K562 (cell line): ENCODE data around the gene NSUN6. TPM values are rescaled to one million over a fixed set of nuclear protein-coding genes. Genes with fewer than 3 reads are reported as not detected.

Source experiments
- ATAC-seq: fragments of 200-7000 bp; cut with Tn5 transposase; 3 replicates; pipeline ENCODE4 v1.9.1; 2020; ENCODE audit warnings: moderate library complexity
- BruUV-seq: library from RNA; stranded (reverse); fragments of 400-500 nt; replicated peaks from 2 replicates; lab custom pipeline; 2021; lab: Mats Ljungman, UMichigan
- CTCF ChIA-PET: fragments of 300-600 bp; formaldehyde crosslinking; extraction: SDS; loops from one replicate; lab custom pipeline; 2021; ENCODE audit warnings: low intra/inter-chr PET ratio; lab: Yijun Ruan, JAX
- POLR2A ChIA-PET: fragments of 300-600, 350-650 bp; sonication (Branson Sonifier 250); formaldehyde crosslinking; extraction: SDS; loops from one replicate; lab custom pipeline; 2021; ENCODE audit warnings: antibody characterized with exemption, inconsistent platforms; lab: Yijun Ruan, JAX
- DNase-seq, 4 experiments: peaks; one replicate each; pipeline versions ENCODE4 v3.0.0 to v3.0.0-alpha.2; 2011 to 2018; ENCODE audit warnings: low spot score in 3 of 4, mixed read lengths in 3 of 4; ENCODE audit errors: extremely low read depth in 1 of 4
- FAIRE-seq: peaks from 2 replicates; lab custom pipeline; 2011; peaks lifted over from hg19 to GRCh38; lab: Jason Lieb, UNC
- H2AFZ ChIP-seq: 2 replicates; pipeline ENCODE4 v1.6.0; 2011; ENCODE audit warnings: low read depth, low read length, control low read depth, inconsistent platforms
- H3K27ac ChIP-seq: fragments of 200-600 bp; 3 replicates; pipeline ENCODE4 v1.8.0; 2011; ENCODE audit warnings: low read depth, mild to moderate bottlenecking, control low read depth, inconsistent platforms, low read length, moderate library complexity, mixed read lengths; ENCODE audit errors: extremely low read depth
- H3K27me3 ChIP-seq, 2 experiments: fragments of 300-600 bp in 1 of 2; 2 replicates in 1 of 2; 3 replicates in 1 of 2; pipeline versions ENCODE4 v1.6.0 to v1.8.0; 2011; ENCODE audit warnings: inconsistent platforms in 2 of 2, low read length in 2 of 2, mild to moderate bottlenecking in 1 of 2, mixed read lengths in 1 of 2, moderate library complexity in 1 of 2; ENCODE audit not compliant: control insufficient read depth in 2 of 2, insufficient read depth in 2 of 2
- H3K36me3 ChIP-seq: fragments of 300-600 bp; 3 replicates; pipeline ENCODE4 v1.8.0; 2011; ENCODE audit warnings: mild to moderate bottlenecking, low read length, inconsistent platforms; ENCODE audit not compliant: control insufficient read depth, insufficient read depth
- H3K4me1 ChIP-seq, 2 experiments: fragments of 200-600 bp in 1 of 2; replicated peaks in 1 of 2; 2 replicates in 1 of 2; 3 replicates in 1 of 2; pipeline versions ENCODE4 v1.5.1 to v1.8.0; 2011; ENCODE audit warnings: inconsistent platforms in 2 of 2, low read length in 2 of 2, mild to moderate bottlenecking in 1 of 2, mixed read lengths in 1 of 2, moderate library complexity in 1 of 2; ENCODE audit not compliant: control insufficient read depth in 2 of 2, insufficient read depth in 2 of 2
- H3K4me2 ChIP-seq: 2 replicates; pipeline ENCODE4 v1.6.1; 2011; ENCODE audit warnings: low read length, control low read depth, inconsistent platforms, mixed read lengths; ENCODE audit not compliant: insufficient read depth
- H3K4me3 ChIP-seq: fragments of 200-600 bp; sonication (generic), shearing (Covaris generic); 2 replicates; pipeline ENCODE4 v1.5.1; 2016; ENCODE audit warnings: control low read depth, inconsistent platforms
- H3K79me2 ChIP-seq: fragments of 200-600 bp; 3 replicates; pipeline ENCODE4 v1.8.0; 2011; ENCODE audit warnings: low read length, inconsistent platforms; ENCODE audit not compliant: control insufficient read depth, insufficient read depth
- H3K9ac ChIP-seq, 2 experiments: 2 replicates each; pipeline versions ENCODE4 v1.6.0 to v1.6.1; 2011; ENCODE audit warnings: low read depth in 2 of 2, low read length in 2 of 2, control low read depth in 1 of 2, inconsistent platforms in 1 of 2, mild to moderate bottlenecking in 1 of 2, mixed read lengths in 1 of 2; ENCODE audit not compliant: insufficient read depth in 1 of 2
- H3K9me1 ChIP-seq: one replicate; pipeline ENCODE4 v1.6.0; 2011; ENCODE audit warnings: inconsistent platforms, mild to moderate bottlenecking, low read length, moderate library complexity; ENCODE audit not compliant: control insufficient read depth, insufficient read depth
- H3K9me3 ChIP-seq: replicated peaks from 2 replicates; pipeline ENCODE4 v1.5.1; 2011; ENCODE audit warnings: low read depth, low read length, inconsistent platforms; ENCODE audit not compliant: control insufficient read depth, insufficient read depth
- H4K20me1 ChIP-seq: replicated peaks from 2 replicates; pipeline ENCODE4 v1.6.1; 2011; ENCODE audit warnings: low read length, inconsistent platforms, mixed read lengths; ENCODE audit not compliant: control insufficient read depth, insufficient read depth
- BDP1 ChIP-seq: IDR thresholded peaks from 3 replicates; pipeline ENCODE4 v1.6.1; 2011; ENCODE audit not compliant: insufficient read length, insufficient read depth
- EHMT2 ChIP-seq: fragments of 450-650 bp; IDR thresholded peaks from 2 replicates; pipeline ENCODE4 v1.6.1; 2018; ENCODE audit warnings: antibody characterized with exemption
- PHB ChIP-seq: fragments of 250-450 bp; sonication (Bioruptor Pico); IDR thresholded peaks from 2 replicates; pipeline ENCODE4 v1.5.0; 2021
- PRMT5 ChIP-seq: sonication (generic); formaldehyde crosslinking; IDR thresholded peaks from 2 replicates; pipeline ENCODE4 v1.5.0; 2020; ENCODE audit warnings: missing genetic modification reagents
- PTBP1 ChIP-seq: fragments of 200-400 bp; formaldehyde crosslinking; IDR thresholded peaks from 2 replicates; pipeline ENCODE4 v1.6.1; 2017; ENCODE audit warnings: low read depth, low read length
- SLC30A9 ChIP-seq: fragments of 250-450 bp; sonication (Bioruptor Pico); IDR thresholded peaks from 2 replicates; pipeline ENCODE4 v1.8.0; 2022; ENCODE audit warnings: mild to moderate bottlenecking, moderate library complexity
- TBP ChIP-seq: optimal IDR thresholded peaks from 2 replicates; pipeline ENCODE3; 2011; ENCODE audit warnings: low read depth, low read length, improper control_type of control experiment
- THAP12 ChIP-seq: fragments of 250-450 bp; sonication (Bioruptor Pico); IDR thresholded peaks from 2 replicates; pipeline ENCODE4 v1.9.0; 2021; ENCODE audit warnings: mild to moderate bottlenecking, inconsistent platforms
- UBTF ChIP-seq, 2 experiments: IDR thresholded peaks; 2 replicates each; pipeline ENCODE4 v1.6.1; 2012; ENCODE audit warnings: improper control_type of control experiment in 2 of 2, low read depth in 2 of 2, low read length in 2 of 2, borderline replicate concordance in 1 of 2
- ZNF263 ChIP-seq: sonication (generic); formaldehyde crosslinking; IDR thresholded peaks from 2 replicates; pipeline ENCODE4 v1.8.0; 2022; ENCODE audit warnings: mild to moderate bottlenecking, missing genetic modification reagents, borderline replicate concordance
- ZNF592 ChIP-seq: fragments of 450-650 bp; IDR thresholded peaks from 2 replicates; pipeline ENCODE4 v1.6.1; 2017; ENCODE audit warnings: antibody characterized with exemption, mild to moderate bottlenecking
- in situ Hi-C: fragments of 300-500 bp; cut with MboI; formaldehyde crosslinking; loops from 4 replicates; pipeline ENCODE4 v1.15.0; 2018; ENCODE audit warnings: inconsistent platforms, mixed read lengths
- intact Hi-C: fragments of 100-400 bp; cut with micrococcal nuclease; formaldehyde crosslinking; loops from 2 replicates; pipeline ENCODE4 v1.14.2; 2022
- polyA plus RNA-seq, 8 experiments: library from polyadenylated mRNA; depleted of rRNA in 4 of 8; stranded (reverse) in 5 of 8; unstranded in 3 of 8; fragments of >200 nt; fragmentation: Nextera tagmentation in 2 of 8; fragmentation: Illumina TruSeq in 1 of 8; extraction: Ambion mirVana in 2 of 8; extraction: Trizol in 1 of 8; gene quantifications; 2 replicates each; pipeline versions ENCODE4 v1.2.1 to v1.2.3, GENCODE V29; 2011 to 2014; ENCODE audit warnings: inconsistent platforms in 1 of 8, missing spikeins in 1 of 8
- total RNA-seq, 7 experiments: library from RNA; depleted of rRNA in 6 of 7; stranded (reverse); fragments of >200 nt in 6 of 7; fragmentation: Illumina TruSeq in 2 of 7; extraction: Trizol in 2 of 7; gene quantifications; 2 replicates each; pipeline versions ENCODE4 v1.2.1 to v1.2.3, GENCODE V29; 2011 to 2021; ENCODE audit warnings: low replicate concordance in 1 of 7

Gene NSUN6
- total and polyA plus RNA-seq, 9 of the 15 experiments (the other 6 are each of a cell fraction or from before 2014, with no cell fraction given) = 12.5 to 33.1 (median 24.2) TPM

- H3K36me3 ChIP-seq = peaks cover 55% of the 10 kb centered on the region
- DNase-seq (no peak), FAIRE-seq (no peak), ATAC-seq (no peak)
- no peaks in the 10 kb centered on the region for H3K79me2 ChIP-seq
- no peak overlapping the region for H2AFZ ChIP-seq
- H3K4me2 ChIP-seq = no peak overlapping the region
- CTCF ChIA-PET = no interaction called here
- in situ Hi-C loops = no loop called here
- intact Hi-C loops = no loop called here
- no peaks in the 10 kb centered on the region for H3K4me1 ChIP-seq
- POLR2A ChIA-PET = no interaction called here
- no TSS peak for BruUV-seq
- H3K27me3 ChIP-seq = no peaks in the 10 kb centered on the region
- H3K4me3 ChIP-seq = no peak overlapping the region
- H4K20me1 ChIP-seq = no peaks in the 10 kb centered on the region
- no peaks in the 10 kb centered on the region for H3K9me3 ChIP-seq
- TF ChIP-seq TBP = no peak
- no peak for TF ChIP-seq PTBP1
- no peak for TF ChIP-seq THAP12 (CRISPR knock-in tag)
- TF ChIP-seq UBTF (IDR thresholded peaks at IDR 0.05; ENCODE audit: borderline replicate concordance in 1 of 2, low read depth in 2 of 2, low read length in 2 of 2) = no peak
- no peak for TF ChIP-seq ZNF263 (CRISPR knock-in tag)
- TF ChIP-seq BDP1 = no peak
- no peak for TF ChIP-seq SLC30A9 (CRISPR knock-in tag)
- TF ChIP-seq EHMT2 = no peak
- TF ChIP-seq ZNF592 = no peak
- no peak for TF ChIP-seq PRMT5 (CRISPR knock-in tag)
- no peak for TF ChIP-seq PHB (CRISPR knock-in tag)
- no peak overlapping the region for H3K9ac ChIP-seq
- H3K27ac ChIP-seq = no peak overlapping the region
- no peaks in the 10 kb centered on the region for H3K9me1 ChIP-seq
These were observed 108.6 kb downstream of the NSUN6 start for GRCh38 chr10:18542832-18543231.
